GM06990 (cell line): ENCODE data around the gene MROH2A.
"Not testable (repeated sequence)": the region's sequence is repeated elsewhere in the genome, so short reads cannot be mapped to it uniquely, and the experiment has no call there.

Experiments used
- DNase-seq: peaks from one replicate; pipeline ENCODE4 v3.0.0-alpha.2; 2011; ENCODE audit not compliant: insufficient read length; ENCODE audit errors: extremely low read depth
- H3K27me3 ChIP-seq: replicated peaks from 2 replicates; pipeline ENCODE4 v1.6.0; 2011; ENCODE audit warnings: low read length; ENCODE audit not compliant: control insufficient read depth, insufficient read depth
- H3K36me3 ChIP-seq: 2 replicates; pipeline ENCODE4 v1.5.1; 2011; ENCODE audit warnings: low read length; ENCODE audit not compliant: control insufficient read depth, insufficient read depth
- H3K4me3 ChIP-seq: replicated peaks from 2 replicates; pipeline ENCODE4 v1.5.1; 2011; ENCODE audit warnings: low read depth, mild to moderate bottlenecking, control low read depth, low read length
- TF ChIP-seq, protein P1 (sequence below): IDR thresholded peaks from 2 replicates; pipeline ENCODE4 v1.5.1; 2011; ENCODE audit warnings: low read length, control low read depth, mild to moderate bottlenecking, inconsistent platforms; ENCODE audit not compliant: insufficient read depth, poor library complexity, severe bottlenecking

The MROH2A gene, protein sequence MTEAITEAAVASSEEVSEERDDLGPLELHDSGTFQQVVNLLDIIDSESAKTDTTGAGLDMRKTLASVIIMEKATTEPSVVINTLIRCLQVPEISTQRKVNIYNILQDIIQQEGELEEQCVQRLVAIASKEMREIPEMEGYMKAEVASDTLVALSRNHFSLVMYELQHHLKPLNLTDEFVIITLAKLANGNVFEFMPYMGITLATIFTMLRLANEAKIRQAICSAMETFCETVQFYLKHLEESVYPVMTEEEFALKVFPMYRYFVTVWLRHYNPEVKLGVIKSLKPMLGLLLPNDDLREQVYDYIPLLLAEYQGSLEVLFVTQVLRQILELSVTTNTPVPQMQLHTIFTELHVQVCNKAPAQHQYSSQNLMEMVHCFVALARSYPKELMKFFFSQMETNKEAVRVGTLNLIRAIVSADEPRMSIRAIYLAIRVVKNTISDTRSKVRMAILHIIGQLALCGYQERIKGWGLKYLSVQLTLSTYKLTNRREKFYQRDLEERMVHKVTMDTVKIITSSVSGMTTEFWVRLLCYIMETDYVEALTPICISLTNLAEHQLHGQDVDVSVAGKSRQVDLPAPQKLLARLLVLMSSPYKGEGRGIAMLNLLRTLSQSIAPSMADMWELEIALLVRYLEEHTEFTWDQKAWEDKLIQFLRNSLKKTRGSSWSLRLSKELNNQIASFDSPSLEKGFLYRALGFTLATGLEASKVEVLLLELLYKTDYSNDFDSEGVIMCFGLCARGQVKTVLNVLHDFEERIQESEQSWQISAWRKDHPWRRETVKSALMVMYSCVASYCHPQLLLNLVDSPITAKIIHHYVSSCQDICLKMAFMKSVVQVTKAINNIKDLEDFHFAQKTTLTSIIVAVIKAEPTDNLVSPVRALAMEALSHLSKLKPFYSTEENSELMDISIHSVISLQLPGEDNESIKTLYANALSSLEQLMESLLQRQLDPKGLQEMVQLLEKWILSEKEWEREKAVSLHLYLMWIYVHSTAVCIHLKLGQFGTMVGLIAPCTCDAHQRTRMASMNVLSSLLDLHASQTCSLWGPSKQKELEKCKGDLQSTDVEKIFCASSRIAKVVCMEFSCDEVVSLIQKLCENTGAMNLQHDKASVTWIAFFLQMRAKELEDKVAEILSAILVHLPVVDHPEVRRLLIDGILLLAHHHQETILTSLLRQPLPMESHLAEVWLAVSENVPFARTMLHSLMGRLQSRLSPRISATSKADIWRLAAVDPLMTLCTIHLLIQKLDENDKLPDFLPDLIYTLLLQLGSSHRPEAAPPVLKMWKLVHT (N-terminal part only)

DNA sequence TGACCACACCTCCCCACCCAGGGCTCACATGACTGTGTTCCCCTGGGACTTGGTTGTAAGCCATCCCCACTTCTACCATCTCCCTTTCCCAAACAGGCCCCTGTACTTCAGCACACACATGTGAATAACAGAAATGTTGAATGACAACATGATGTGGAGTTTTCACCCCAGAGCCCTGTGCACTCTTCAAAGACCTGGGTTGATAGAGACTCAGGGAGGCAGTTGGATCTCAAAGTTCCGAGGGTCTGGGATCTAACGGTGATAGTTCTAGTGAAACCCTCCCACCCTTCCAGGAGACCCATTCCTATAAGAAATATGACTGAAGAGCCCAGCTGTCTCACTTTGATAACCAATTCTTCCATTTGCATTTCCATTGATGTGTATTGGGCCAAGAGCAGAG is at the start of gene MROH2A:
MROH2A (plus strand) TSS at position 301 of the 400 bp plus-strand sequence. CDS start 1,029 bp downstream, outside the sequence.
- no peaks in the 10 kb centered on the region for H3K36me3 ChIP-seq
- no peaks in the 10 kb centered on the region for H3K27me3 ChIP-seq
- TF ChIP-seq, protein P1, sequence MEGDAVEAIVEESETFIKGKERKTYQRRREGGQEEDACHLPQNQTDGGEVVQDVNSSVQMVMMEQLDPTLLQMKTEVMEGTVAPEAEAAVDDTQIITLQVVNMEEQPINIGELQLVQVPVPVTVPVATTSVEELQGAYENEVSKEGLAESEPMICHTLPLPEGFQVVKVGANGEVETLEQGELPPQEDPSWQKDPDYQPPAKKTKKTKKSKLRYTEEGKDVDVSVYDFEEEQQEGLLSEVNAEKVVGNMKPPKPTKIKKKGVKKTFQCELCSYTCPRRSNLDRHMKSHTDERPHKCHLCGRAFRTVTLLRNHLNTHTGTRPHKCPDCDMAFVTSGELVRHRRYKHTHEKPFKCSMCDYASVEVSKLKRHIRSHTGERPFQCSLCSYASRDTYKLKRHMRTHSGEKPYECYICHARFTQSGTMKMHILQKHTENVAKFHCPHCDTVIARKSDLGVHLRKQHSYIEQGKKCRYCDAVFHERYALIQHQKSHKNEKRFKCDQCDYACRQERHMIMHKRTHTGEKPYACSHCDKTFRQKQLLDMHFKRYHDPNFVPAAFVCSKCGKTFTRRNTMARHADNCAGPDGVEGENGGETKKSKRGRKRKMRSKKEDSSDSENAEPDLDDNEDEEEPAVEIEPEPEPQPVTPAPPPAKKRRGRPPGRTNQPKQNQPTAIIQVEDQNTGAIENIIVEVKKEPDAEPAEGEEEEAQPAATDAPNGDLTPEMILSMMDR, result no peak
- H3K4me3 ChIP-seq, result no peak within 1 kb of the TSS
- no peak for DNase-seq

DNA sequence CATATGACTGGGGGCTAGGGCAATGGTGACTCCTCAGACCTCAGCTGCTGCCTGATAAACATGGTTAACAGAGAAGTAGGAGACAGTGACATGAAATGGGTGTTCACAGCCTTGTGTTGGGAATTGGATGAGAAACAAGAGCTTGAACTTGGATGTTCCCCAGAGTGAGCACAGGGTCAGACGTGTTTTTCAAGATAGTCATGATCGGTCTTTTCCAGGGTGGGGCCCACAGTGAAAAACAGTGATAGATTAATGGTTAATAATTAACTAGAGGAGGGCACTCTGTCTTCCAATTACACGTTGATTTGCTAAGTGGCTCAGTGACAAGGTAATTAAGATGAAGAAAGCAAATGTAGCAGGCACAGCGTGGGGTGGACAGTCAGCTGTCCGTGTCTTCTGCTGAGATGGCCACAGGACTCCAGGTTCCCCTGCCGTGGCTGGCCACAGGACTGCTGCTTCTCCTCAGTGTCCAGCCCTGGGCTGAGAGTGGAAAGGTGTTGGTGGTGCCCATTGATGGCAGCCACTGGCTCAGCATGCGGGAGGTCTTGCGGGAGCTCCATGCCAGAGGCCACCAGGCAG is 49.3 kb upstream of the MROH2A start, which contains the start of gene UGT1A3:
UGT1A3 (plus strand) TSS at position 320 of the 579 bp plus-strand sequence; CDS start at position 405, 85 bp downstream.
- no peaks in the 10 kb centered on the region for H3K27me3 ChIP-seq
- no peaks in the 10 kb centered on the region for H3K36me3 ChIP-seq

DNA sequence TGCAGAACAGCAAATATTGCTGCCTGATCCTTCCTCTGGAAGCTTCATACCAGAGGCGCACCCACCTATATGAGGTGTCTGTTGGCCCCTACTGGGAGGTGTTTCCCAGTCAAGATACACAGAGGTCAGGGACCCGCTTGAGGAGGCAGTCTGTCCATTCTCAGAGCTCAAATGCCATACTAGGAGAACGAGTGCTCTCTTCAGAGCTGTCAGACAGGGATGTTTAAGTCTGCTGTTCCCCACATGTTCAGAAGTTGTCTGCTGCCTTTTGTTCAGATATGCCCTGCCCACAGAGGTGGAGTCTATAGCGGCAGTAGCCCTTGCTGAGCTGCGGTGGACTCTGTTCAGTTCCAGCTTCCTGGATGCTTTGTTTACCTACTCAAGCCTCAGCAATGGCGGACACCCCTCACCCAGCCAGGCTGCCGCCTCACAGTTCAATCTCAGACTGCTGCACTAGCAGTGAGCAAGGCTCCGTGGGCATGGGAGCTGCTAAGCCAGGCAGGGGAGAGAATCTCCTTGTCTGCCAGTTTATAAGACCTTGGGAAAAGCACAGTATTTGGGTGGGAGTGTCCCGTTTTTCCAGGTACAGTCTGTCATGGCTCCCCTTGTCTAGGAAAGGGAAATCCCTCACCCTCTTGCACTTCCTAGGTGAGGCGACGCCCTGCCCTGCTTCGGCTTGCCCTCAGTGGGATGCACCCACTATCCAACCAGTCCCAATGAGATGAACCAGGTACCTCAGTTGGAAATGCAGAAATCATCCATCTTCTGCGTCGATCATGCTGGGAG is 41.1 kb upstream of the MROH2A start:
- not testable (repeated sequence) for DNase-seq, H3K27me3 ChIP-seq, H3K4me3 ChIP-seq, H3K36me3 ChIP-seq

More for the DNA sequence above, 49.3 kb upstream of the MROH2A start, which contains the start of gene UGT1A3:
- TF ChIP-seq, protein P1, result no peak
- DNase-seq, result no peak
- H3K4me3 ChIP-seq, result no peak within 1 kb of the TSS

DNA sequence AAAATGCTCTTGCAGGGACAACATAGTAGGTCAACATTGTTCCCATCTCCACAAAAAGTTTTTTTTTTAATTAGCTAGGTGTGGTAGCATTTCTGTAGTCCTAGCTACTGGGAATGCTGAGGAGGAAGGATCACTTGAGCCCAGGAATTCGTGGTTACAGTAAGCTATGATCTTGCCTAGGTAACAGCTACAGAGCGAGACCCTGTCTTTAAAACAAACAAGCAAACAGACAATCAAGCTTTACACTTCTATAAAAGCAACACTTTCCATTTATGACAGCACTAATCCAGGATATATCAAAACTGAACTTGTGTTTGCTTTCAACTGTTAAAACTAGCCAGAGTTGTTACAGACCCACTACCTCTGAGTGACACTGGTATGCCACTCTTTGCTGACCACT is 37.3 kb upstream of the MROH2A start:
- TF ChIP-seq, protein P1, result no peak
- H3K4me3 ChIP-seq, result no peak overlapping the region

DNA sequence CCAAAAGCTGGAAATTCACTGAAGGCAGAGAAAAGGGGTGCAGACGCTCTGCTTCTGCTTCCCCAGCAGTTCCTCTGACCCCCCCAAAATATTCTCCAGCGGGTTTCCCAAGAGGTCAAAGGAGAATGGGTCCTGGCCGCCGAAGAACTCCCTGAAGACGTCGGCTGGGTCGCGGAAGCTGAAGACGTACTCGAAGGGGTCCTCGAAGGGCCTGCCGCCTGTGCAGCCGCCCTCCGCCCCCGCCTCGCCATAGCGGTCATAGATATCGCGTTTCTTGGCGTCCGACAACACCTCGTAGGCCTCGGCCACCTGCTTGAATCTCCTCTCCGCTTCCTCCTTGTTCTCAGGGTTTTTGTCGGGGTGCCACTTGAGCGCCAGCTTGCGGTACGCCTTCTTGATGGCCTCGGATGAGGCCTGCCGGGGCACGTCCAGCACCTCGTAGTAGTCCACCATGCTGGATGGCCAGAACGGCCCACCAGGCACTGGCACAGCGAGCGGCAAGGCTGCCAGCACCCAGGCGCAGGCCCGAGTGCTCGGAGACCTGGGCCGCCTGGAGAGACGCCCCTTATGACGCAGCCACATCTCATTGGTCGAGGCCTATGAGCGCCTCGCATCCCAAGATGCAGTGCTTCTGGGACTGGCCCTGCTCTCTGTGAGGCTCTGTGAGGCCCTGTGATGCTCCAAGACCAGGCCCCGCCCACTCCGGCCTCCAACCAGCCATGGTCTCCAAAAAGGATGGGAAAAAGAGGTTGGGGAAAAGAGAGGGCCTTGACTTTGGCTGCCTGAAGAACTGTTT is 34.5 kb upstream of the MROH2A start:
- no peak overlapping the region for H3K4me3 ChIP-seq
- no peak for DNase-seq
- no peaks in the 10 kb centered on the region for H3K27me3 ChIP-seq
- TF ChIP-seq, protein P1, result no peak
- H3K36me3 ChIP-seq, result no peaks in the 10 kb centered on the region

More for the DNA sequence above, 37.3 kb upstream of the MROH2A start:
- Histone ChIP-seq H3K27me3 (no peaks in the 10 kb centered on the region), H3K36me3 (no peaks in the 10 kb centered on the region)
- DNase-seq, result no peak
